HG02943 (cell line): Measurements from ENCODE around the gene RNF220.

Experiments used
- ATAC-seq: cut with Tn5 transposase; IDR thresholded peaks from one replicate; pipeline ENCODE4 v1.9.1; 2021; ENCODE audit warnings: mild to moderate bottlenecking, low read depth, moderate library complexity; ENCODE audit not compliant: unreplicated experiment

The RNF220 gene

GRCh38 chr1:44425341-44426082 is 20.5 kb downstream of the RNF220 start:
- no peak for ATAC-seq

GRCh38 chr1:44431861-44432260 is 26.8 kb downstream of the RNF220 start:
- ATAC-seq = no peak

GRCh38 chr1:44433209-44433608 is 28.2 kb downstream of the RNF220 start:
- no peak for ATAC-seq

- no peak for ATAC-seq
Observed at GRCh38 chr1:44436401-44437106, 31.5 kb downstream of the RNF220 start.

GRCh38 chr1:44437107-44437716 is 32.2 kb downstream of the RNF220 start:
- ATAC-seq = no peak

GRCh38 chr1:44442791-44443190 is 37.7 kb downstream of the RNF220 start:
- no peak for ATAC-seq

GRCh38 chr1:44447051-44447810 is 42.2 kb downstream of the RNF220 start:
- ATAC-seq = no peak

- no peak for ATAC-seq
Observed at GRCh38 chr1:44453798-44454349, 48.8 kb downstream of the RNF220 start.

- no peak for ATAC-seq
Observed at GRCh38 chr1:44454704-44455103, 49.6 kb downstream of the RNF220 start.

GRCh38 chr1:44460107-44460882 is 55.2 kb downstream of the RNF220 start:
- no peak for ATAC-seq

- ATAC-seq = no peak
Observed at GRCh38 chr1:44464361-44464760, 59.3 kb downstream of the RNF220 start.

GRCh38 chr1:44467566-44467965 is 62.5 kb downstream of the RNF220 start:
- ATAC-seq = no peak

GRCh38 chr1:44471911-44472453 is 66.9 kb downstream of the RNF220 start:
- no peak for ATAC-seq

- no peak for ATAC-seq
Observed at GRCh38 chr1:44472620-44473525, 67.8 kb downstream of the RNF220 start.

- no peak for ATAC-seq
Observed at GRCh38 chr1:44476891-44477290, 71.8 kb downstream of the RNF220 start.

GRCh38 chr1:44481701-44482100 is 76.6 kb downstream of the RNF220 start:
- no peak for ATAC-seq

- no peak for ATAC-seq
Observed at GRCh38 chr1:44483089-44483874, 78.2 kb downstream of the RNF220 start.
